Uterine smooth muscle cell (primary cell): ENCODE results near the gene ATP5F1E. TPM values are rescaled to one million over a fixed set of nuclear protein-coding genes. Genes with fewer than 3 reads are reported as not detected.

ENCODE experiments used
- total RNA-seq: library from RNA; depleted of rRNA; stranded (reverse); fragments of >200 nt; gene quantifications from 2 replicates; pipeline ENCODE4 v1.2.3, GENCODE V29; 2014

ATP5F1E gene
- total RNA-seq: 14.7 and 24.0 TPM in 2 replicates

DNA sequence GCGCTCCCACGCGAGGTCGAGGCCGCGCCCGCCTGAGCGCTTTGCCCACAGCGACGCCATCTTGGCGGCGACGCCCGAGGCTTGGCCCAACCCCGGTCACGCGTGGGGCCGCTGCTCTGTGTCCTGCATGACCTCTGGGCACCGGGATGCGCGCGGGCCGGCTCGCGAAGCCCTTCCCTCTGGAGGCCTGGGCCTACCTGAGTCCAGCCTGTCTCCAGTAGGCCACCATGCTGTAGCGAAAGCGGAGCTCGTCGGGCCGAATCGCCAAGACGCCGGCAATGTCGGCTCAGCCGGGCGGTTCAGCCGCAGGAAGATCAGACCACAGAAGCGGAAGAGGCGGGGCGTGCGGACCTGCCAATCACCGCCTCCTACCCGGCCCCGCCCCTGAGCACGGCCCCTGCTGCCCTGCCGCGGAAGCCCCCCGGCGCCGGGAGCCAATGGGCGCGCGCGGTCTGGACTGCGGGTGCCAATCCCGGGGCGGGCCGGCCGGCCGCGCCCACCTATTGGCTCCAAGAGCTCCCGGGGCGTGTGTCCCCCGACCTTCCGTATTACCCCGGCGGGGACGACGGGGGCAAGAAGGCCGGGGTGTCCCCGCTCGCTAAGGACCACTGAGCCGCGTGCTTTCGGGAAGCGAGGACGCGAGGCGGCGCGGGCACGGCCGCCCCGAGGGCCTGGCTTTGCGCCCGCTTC, at the start of gene ATP5F1E:
ATP5F1E (minus strand) TSS at position 313 of the 690 bp plus-strand sequence; CDS start at position 229, 84 bp downstream.

DNA sequence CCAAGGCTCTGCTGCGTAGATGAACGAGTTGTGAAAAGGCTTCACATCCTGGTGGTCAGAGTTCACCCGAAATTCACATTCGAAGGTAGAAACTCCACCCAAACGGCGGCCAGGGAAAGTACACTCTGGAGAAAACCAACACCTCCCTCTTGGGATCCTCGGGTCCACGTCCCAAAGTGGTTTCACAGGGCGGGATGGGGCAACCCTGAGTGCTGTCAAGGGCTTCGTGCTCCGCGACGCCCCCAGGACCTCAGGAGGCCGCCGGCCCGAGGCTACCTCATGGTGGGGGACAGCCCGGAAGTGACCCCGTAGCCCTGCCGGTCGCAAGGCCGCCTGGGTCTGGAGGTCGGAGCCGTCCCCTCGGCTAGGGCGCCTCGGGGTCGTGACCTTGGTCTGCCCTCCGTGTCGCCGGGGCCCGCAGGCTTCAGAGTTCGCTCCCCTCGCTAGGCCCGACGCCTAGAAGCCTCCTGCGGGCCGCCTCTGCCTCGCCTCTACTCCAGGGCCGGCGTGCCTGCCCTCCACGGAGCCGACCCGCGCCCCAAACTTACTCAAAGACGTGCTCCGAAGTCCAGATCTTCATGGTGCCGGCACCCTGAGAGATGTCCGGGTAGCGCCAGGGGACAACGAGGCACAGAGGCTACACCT, 10.1 kb upstream of the ATP5F1E start, which contains the start of gene PRELID3B:
PRELID3B (minus strand) TSS at position 636 of the 645 bp plus-strand sequence; CDS start at position 580, 56 bp downstream.

DNA sequence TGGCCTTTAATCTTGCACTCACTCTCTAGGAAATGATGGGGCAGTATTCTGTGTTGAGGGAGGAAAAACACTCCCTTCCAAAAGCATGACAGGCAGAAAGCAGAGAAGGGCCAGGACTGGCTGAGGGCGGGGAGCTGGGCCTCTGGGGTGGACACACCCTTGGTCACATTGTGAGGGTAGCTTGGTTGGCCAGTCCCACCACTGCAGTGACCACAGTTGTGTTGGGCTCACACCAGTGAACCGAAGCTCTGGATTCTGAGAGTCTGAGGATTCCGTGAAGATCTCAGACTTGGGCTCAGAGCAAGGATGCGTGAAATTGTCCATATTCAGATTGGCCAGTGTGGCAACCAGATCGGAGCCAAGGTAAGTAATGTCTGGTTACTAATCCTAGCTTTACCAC, 12.9 kb downstream of the ATP5F1E start, which contains the start of gene TUBB1:
TUBB1 (plus strand) TSS at position 213 of the 400 bp plus-strand sequence; CDS start at position 307, 94 bp downstream.

GRCh38 chr20:59006864-59007664, 25.1 kb downstream of the ATP5F1E start, which contains the start of gene CTSZ:
TSS of gene CTSZ (minus strand) at chr20:59007254. CDS start at chr20:59007128, 126 bp downstream.

DNA sequence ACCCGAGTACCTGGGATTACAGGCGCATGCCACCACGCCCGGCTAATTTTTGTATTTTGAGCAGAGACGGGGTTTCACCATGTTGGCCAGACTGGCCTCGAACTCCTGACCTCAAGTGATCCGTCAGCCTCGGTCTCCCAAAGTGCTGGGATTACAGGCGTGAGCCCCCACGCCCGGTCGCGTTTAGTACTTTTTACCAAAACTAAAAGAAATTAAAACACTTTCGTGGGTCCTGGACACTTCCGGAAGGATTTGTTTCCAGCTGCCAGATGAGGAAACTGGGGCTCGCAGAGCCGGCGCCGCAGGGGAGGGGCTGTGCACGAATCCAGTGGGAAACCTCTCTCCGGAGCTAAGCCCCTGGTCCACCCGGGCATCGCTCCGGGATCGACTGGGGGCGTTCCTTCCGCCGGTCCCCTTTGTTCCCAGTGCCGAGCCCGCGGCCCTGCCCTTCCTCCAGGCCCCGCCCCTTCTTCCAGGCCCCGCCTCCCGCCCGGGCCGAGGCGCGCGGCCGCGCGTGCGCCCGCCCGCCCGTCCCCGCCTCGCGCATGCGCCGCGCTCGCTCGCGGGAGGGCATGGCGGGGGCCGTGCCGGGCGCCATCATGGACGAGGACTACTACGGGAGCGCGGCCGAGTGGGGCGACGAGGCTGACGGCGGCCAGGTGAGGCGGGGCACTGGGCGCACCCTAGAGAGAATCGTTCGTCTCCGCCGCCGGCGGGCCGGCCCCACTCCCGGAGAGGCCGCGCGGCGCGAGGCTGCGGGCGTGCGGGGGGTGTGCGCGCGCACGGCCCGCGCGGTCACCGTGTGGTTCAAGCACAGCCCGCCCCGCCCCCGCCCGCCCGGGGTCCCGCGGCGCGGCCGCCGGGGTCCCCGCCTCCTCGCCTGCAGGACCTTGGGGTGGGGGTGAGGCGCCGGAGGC, 51.2 kb downstream of the ATP5F1E start, which contains the start of gene NELFCD:
NELFCD (plus strand) TSS at position 546 of the 917 bp plus-strand sequence; CDS start at position 600, 54 bp downstream.

Other genes starting within 250 kb of the ATP5F1E start
- 0.87 and 1.00 TPM in 2 replicates for gene GNAS-AS1, start 181.4 kb downstream of the ATP5F1E start, total RNA-seq
- gene GNAS, start 179.6 kb downstream of the ATP5F1E start, total RNA-seq: 293 and 421 TPM in 2 replicates
- 49.1 and 72.0 TPM in 2 replicates for gene NELFCD, start 51.1 kb downstream of the ATP5F1E start, total RNA-seq
- 116 and 141 TPM in 2 replicates for gene CTSZ, start 25.1 kb downstream of the ATP5F1E start, total RNA-seq
- not detected in 2 replicates for gene TUBB1, start 12.9 kb downstream of the ATP5F1E start, total RNA-seq
- 99.4 and 108 TPM in 2 replicates for gene PRELID3B, start 10.5 kb upstream of the ATP5F1E start, total RNA-seq
- not detected in 2 replicates for gene ZNF831, start 131.5 kb upstream of the ATP5F1E start, total RNA-seq